ENCODE data around the gene ATP13A4.
"Not testable (repeated sequence)": the region's sequence is repeated elsewhere in the genome, so short reads cannot be mapped to it uniquely, and the experiment has no call there.

The ATP13A4 gene

DNA sequence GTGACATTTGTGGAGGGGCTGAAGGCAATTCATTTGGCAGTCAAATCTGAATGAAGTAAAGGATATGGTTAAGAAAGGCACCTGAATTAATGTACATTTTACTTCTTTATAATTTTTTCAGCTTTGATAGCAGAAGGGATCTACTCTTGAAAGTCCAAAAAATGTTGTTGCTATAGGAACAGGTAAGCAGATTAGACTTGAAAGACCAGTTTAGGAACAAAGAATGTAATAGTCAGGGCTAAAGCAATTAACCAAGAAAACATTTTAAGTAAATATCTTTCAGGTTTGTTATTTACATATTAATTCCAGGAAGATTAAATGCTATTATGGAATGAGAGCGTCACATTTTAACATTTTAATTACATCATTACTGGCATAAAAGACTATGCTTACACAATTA, 1.1 kb downstream of the ATP13A4 start:
- no peak for DNase-seq

DNA sequence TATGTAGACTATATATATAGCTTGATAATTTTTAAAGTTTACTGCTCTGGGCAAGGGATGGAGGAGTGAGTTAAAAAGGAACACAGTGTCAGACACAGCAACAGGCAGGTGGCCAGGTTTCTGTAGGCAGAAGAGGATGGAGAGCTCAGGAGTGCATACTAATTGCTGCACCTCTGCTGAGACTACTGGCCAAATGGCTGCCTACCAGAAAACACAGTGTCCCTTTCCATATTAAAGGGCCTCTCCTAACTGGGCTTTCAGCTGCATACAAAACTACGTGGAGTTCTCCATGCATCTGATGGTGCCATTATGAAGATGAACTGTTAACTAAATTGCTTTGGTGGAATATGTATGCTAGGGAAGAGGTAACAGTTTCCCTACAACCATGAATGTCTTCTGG, 1.8 kb downstream of the ATP13A4 start:
- no peak for DNase-seq

DNA sequence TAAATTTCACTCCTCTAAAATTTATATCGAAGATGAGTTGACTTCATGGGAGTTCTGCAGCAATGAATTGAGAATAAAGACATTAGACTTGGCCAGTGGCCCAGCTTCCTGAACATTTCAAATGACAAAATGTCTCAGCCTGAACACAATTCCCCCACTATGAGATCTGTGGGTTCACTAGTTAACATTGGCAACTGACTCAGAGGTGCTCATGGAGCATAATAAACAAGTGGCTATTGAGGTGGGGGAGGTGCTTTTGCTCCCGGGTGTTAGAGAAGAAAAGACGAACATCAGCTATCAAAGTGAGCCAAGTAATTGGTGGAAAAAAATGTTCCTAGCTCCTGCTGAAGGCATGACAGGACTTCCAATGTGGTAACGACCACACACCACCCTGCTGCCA, 6.3 kb downstream of the ATP13A4 start:
- DNase-seq = no peak

DNA sequence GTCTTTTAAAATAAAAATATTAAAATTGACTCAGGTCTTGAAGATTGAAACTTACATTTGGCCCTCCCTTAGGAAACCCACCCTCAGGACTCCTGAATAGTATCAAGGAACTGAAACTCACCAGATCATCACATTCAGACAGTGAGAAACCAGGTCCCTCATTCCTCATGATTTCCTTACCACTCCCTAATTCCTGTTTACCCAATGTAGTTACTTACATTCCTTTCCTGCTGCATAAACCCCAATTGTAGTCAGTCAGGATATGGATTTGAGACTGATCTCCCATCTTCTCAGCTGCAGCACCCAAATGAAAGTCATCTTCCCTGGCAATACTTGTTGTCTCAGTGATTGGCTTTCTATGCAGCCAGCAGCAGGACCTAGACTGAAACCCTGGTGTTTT, 8.6 kb downstream of the ATP13A4 start:
- DNase-seq = no peak

DNA sequence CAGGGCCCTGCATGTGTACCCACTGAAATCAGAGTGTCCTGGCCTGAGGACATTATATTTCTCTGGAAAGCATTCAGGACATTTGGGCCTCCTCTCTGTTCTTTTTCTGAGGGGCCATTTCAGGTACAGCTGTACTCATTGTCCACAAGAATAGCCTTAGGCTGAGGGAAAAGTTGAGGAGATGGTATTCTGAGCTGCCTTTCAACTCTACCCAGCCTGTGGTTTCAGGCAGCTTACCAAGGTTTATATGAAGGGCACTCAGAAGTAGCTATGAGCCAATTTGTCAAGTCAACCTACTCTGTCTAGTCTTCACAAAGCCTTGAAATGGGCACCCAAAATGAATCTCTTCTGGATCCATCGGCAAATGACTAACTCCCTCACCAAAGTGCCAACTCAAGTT, 9.4 kb downstream of the ATP13A4 start:
- no peak for DNase-seq

DNA sequence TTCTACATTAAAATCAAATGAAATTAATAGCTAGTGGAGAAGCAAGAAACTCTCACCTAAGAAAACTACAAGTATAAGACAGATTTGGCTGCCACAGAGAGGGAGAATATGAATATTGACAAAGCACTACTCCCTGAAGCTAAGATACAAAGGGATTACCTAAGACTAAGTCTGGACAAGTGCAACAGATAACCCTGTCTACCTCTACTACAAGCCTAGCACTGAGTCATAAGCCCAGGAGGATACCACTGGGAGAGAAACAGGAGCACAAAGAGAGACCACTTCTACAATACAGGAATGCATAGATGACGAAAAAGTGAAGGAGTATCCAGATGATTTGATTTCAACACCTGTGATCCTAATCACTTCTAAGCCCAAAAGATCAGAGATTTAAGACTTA, 10.4 kb downstream of the ATP13A4 start:
- no peak for DNase-seq

DNA sequence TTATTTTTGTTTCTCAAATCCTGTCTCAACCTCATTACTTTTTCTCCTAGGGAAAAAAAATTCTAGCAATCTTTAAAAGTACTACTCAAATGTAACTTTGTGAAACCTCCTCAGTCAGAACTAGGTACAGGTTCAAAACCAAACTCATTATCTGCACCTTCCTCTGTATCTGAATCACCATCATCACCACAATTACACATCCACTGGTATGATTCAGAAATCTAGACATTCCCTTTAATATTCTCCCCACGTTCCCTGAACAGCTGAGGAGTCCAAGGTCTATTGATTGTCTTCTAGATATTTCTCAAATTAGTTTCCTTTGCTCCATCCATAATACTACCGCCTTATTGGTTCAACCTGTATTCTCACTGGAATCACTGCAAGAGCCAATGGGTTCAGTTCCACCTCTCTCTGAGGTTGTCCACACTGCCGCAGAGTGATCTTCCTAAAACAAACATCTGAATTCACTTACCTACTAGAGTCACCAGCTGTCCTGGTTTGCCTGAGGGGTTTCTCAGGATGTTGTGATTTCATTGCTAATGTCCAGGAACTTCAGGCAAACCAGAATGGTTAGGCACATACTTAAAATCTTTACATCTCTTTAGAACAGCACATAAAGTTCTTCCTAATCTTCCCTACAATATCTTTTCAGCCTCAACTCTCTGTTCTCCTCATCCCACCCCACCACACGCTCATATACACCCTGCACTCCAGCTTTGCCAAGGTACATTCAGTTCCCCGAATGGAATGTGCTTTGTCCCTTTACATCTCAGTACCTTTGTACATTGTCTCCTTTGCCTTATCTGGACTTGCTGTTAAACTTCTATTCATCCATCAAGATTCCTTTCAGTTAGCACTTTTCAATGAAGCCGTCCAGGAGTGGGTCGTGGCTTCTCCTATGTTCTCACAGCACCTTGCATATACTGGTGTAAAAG, 24.2 kb downstream of the ATP13A4 start:
- DNase-seq = no peak

DNA sequence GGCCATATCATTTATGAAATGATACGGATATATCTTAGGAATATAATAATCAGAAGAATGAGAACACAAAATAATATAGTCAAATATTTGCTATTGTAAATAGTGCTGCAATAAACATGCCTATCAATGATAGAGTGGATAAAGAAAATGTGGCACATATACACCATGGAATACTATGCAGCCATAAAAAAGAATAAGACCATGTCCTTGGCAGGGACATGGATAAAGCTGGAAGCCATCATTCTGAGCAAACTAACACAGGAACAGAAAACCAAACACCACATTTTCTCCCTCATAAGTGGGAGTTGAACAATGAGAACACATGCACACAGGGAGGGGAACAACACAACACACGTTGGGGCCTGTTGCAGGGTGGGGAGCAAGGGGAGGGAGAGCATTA, 28.6 kb downstream of the ATP13A4 start:
- not testable (repeated sequence) for DNase-seq

DNA sequence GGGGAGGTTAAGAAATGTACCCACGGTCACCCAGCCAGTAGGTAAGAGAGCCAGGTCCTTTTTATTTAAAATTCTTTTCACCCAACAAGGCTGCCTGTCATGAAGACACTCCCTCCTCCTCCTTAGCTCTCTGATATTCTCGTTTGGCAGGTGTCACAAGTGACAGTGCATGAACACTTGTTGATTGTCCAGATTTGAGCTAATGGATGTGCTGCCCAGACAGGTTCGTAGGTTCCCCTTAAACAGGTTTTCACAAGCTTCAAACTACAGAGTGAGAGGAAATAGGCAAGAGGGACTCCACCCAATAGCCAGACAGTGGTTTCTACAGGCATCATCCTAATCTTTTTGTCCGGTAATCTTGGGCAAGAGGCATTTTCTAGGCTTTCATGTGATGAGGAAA, 32.2 kb downstream of the ATP13A4 start:
- DNase-seq = no peak

DNA sequence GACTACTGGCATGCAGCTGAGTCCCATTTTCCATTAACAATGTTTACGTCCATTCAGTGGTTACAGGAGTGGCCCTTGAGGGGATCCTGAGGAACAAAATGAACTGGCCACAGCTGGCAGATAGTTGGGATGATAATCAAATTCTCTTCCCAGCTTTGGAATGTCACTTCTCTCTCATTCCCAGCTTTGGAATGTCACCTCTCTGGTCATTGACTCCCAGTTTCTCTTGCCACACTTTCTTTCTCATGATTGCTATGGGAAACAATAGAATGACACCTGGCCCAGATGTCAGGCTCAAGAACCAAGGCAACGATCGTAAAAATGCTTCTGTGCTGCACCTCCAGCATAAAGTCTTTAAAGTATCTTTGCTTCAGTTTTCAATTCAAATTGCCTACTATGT, 34.0 kb downstream of the ATP13A4 start:
- DNase-seq = no peak

DNA sequence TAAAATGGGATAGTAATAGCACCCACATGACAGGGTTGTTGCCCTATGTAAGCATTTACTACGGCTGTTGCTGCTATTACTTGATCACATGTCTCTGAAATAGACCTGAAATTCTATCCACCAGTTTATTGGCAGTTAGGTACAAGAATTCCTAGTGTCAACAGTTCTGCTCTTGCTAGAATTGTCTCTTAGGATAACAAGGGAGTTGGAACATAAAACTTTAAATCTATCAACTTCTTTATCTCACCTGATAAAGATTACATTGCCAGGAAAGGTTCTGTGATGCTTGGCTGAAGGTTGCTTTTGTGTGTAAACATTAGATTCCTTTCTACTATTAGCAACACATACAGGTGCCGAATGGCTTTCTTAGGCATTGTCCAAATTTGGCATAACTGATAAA, 38.7 kb downstream of the ATP13A4 start:
- DNase-seq = no peak

DNA sequence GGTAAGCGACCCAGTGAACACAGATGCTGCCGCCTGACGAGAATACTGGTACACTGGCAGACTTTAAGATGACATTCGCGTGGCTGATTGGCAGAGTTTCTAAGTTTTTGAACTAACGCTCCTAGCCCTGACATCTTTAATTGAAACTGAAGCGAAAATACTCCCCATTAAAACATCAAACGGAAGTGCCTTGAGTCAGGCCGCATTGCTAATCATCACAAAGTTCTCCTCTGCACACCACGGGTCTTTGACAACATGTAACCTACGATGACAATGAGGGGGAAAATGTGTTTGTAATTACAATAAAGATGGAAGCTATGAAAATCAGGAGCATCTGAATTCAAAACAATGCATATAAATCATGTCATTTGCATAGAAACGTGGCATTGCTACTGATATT, 44.5 kb downstream of the ATP13A4 start:
- no peak for DNase-seq

DNA sequence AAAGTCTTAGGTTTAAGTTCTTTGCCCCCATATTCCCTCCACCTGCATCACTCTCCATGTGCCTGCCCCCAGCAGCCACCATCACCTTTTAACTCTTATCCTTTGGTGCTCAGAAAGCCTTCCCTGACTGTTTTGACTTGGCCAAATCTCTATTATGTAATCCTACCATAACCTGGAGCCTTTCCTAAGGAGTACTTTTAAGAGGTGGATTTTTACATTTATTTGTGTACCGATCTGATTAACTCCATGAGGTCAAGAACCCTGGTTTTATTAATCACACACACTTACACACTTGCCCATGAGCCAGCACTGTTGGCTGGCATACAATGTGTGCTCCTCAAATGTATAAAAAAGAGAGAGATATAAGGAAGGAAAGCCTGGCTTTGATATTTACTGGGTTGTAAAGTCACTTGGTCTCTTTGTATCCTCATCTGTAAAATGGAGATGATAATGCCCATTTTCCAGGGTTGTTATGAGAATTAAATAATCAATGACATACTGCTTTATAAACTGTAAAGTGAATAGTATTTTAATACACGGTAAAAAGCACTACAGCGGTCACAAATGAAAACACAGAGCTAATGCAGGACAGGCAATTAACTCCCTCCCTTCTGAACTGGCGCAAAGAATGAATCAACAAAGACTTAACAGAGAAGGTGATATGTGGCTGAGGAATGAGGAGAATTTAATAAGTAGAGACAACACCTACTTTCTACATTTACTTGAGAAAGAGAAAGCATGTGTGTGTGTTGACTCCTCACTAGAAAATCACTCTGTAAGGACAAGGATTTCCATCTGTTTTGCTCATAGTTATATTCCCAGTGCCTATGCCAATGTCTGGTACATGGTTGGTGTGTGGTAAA, 45.4 kb downstream of the ATP13A4 start:
- no peak for DNase-seq

DNA sequence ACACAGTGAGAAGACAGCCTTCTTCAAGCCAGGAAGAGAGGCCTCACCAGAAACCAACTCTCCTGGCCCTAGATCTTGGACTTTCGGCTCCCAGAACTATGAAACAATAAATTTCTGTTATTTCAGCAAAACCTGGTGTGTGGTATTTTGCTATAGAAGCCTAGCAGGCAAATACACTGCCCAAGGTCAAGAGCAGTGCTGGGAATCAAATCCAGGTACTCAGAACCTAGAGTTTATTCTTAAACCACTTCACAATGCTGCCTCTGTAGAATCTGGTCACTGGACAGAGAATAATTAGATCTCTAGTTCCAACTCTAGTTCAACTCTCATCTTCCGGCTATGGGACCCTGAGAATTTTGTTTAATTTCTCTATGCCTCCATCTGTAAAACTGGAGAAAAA, 46.6 kb downstream of the ATP13A4 start:
- DNase-seq = no peak

DNA sequence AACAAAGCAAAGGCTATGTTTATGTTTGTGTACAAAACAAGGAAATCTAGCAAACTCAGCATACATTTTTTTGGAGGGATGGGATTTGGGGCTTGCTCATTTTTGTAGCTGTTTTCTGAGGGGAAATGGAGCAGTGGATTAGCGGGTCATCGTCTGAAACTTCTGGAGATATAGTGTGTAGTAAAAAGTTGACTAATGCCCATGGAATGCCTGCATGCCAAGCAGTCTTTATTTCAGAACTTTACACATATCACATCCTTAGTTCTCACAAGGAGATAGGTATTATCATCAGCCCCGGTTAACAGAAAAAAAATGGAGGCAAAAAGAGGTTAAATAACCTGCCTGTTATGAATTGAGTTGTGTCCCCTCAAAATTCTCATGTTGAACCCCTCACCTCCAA, 47.1 kb downstream of the ATP13A4 start:
- DNase-seq = no peak

DNA sequence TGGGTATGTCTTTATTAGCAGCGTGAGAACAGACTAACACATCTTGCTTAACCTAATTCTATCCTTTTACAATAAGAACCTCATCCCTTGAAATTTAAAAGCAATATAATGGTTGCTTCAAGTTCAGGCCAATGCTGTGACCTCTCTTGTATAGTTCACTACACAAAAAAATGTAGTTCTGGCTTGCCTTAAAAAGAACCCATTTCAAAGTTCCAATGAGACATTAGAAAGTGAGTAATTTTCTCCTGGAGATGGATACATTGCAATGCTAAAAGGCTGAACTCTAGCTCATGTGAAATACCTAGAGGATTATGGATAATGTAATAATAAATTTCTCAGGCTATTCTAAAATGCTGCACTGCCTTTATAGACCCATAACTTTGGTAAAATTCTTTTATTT, 47.8 kb downstream of the ATP13A4 start:
- no peak for DNase-seq

DNA sequence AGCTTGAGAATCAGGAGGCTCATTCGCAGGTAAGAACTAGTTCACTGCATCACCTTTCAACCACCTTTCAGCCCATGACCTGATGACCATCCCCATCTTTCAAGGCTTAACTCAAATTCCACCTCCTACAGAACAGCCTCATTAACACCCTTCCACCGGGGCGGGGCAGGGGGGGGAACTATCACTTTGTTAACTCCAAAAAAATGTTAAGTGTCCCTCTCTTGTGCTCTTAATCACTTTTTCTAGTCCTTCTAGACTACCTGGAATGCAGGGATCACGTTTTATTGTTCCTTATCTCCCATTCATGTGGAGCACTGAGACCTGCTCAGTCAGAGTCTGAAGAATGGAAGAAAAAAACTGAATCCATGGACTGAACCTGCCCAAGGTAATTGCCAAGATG, 51.8 kb downstream of the ATP13A4 start:
- DNase-seq = no peak

DNA sequence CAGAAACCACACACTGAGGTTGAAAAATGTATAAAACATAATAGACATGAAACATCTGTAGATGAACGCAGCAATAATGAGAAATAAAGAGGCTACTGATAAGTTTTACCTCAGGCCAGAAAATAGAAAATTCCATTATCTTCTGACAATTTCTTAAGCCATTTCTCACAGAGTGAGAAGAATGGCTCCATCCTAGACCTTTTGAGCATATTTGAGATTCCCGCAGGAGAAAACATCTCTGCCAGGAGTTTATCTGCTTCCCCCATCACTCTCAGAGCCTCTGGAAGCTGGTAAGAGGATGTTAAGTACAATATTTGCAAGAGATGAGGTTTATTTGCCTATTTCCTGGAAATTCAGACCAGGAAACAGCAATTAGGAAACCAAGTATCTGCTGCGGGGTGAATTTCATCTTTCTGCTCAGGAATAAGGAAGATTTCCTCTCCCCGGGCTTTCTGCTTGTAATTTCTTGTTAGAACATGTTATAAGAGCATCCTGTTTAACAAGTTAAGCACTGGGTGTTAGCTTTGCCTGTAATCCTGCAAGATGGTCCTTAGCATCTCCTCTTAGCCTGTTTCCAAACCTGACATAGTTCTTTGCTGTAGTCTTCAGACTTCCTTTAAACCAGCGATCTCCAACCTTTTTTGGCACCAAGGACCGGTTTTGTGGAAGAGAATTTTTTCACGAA, 54.8 kb downstream of the ATP13A4 start:
- DNase-seq = no peak

DNA sequence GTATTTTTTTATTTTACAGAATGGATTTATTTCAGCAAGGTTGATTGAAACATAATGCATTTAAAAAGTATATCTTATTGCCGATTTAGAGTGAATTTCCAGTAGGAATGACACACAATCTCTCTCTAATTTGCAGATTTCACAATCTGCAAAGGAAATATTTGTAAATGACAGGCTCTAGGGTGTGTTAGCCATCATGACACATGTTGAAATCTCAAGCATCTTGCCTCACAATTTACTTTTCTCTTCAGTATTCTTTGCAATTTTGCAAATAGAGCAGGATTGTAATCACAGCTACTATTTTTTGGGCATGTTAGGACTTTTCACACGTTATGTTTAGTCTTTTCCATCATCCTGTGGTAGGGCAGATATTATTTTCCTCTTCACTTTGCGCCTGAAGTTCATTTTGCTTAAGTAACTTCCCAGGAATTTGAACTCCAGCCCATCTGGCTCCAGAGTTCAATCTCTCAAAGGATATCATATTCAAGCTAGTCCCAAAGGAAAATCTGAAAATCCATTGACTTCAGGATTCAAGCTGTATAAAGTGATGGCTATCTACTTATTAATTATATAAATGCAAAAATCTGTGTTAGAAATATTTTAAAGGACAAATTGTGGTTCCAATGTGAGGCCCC, 55.4 kb downstream of the ATP13A4 start:
- DNase-seq = no peak

DNA sequence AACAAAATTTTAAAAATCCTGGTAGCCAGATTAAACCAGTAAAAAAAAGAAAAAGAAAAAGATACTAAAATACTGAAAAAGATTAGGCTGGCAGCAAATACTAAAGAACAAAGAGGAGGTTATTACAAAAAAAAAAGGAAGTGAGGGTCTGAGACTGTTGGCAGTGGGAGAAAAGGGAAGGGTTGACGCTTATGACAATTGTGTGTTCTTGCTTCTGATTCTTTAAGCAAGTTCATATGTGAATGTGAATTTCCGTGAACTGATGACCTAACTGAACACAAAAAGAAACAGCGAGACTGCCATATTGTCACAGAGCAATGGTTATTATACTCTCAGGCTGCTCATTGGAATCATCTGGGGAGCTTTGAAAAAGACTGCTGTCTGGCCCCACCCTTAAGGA, 56.5 kb downstream of the ATP13A4 start:
- DNase-seq = no peak

DNA sequence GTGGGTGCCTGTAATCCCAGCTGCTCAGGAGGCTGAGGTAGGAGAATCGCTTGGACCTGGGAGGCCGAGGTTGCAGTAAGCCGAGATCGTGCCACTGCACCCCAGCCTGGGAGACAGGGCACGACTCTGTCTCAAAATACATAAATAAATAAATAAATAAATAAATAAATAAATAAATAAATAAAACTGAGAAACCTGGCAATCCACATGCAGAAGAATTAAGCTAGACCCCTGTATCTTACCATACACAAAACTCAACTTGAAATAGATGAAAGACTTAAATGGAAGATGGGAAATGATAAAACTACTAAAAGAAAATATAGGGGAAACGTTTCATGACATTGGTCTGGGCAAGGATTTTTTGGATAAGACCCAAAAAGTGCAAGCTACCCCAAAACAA, 58.0 kb downstream of the ATP13A4 start:
- DNase-seq = no peak

DNA sequence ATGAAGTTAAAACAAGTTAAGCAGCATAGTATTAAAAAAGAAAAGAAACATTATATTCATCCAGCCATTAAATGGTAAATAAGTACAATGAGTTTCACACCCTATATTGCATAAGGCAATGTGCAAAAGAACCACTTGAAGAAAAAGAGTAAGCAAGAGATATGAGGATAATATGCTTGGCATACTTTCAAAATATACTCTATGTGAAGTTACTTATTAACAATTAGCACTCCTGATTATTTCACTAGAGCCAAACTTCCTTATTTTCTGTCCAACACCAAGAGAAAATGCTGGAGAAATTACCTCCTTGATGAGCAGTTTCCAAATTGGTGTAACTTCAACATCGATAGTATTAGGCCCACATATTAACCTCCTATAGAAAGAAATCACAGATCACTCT, 63.7 kb downstream of the ATP13A4 start:
- no peak for DNase-seq

DNA sequence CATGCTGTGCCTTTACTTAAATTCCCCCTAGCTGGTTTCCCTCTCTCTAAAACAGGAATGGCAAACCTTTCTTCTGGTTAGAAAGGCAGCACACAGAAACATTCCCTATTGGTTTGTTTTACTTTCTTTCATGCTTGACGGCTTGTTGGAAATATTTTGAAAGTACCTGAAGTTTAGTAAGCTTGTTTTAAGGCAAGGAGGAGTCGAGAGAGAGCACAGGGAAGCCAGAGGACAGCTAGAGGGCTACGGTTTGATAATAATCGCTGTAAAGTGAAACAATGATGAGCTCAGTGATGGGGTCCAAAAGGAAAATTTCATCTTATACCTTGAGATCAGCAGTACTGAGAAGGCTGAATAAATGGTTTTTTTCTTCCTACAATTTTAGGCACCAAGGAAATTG, 64.1 kb downstream of the ATP13A4 start:
- no peak for DNase-seq
